Calu3 (cell line): ENCODE measurements around the gene FZR1. TPM values are rescaled to one million over a fixed set of nuclear protein-coding genes. Genes with fewer than 3 reads are reported as not detected.

Experiments
- BruUV-seq: library from RNA; stranded (reverse); fragments of 400-500 nt; replicated peaks from 2 replicates; lab custom pipeline; 2021; lab: Mats Ljungman, UMichigan
- CTCF ChIA-PET: fragments of 300-600 bp; sonication (Branson Sonifier 250); formaldehyde crosslinking; loops from one replicate; lab custom pipeline; 2022; ENCODE audit warnings: antibody characterized with exemption; lab: Charles Lee
- DNase-seq: peaks from one replicate; pipeline ENCODE4 v3.0.0; 2022
- H3K27ac Mint-ChIP-seq: one replicate; pipeline ENCODE4 v1.8.0; 2022; ENCODE audit warnings: mixed read lengths; ENCODE audit not compliant: unreplicated experiment
- H3K27me3 Mint-ChIP-seq: one replicate; pipeline ENCODE4 v1.8.0; 2022; ENCODE audit warnings: mixed read lengths; ENCODE audit not compliant: unreplicated experiment
- H3K36me3 Mint-ChIP-seq: one replicate; pipeline ENCODE4 v1.8.0; 2022; ENCODE audit warnings: mild to moderate bottlenecking, moderate library complexity, mixed read lengths; ENCODE audit not compliant: insufficient read depth, unreplicated experiment
- H3K4me1 Mint-ChIP-seq: one replicate; pipeline ENCODE4 v1.8.0; 2022; ENCODE audit warnings: mild to moderate bottlenecking, low read depth, mixed read lengths; ENCODE audit not compliant: unreplicated experiment
- H3K4me3 Mint-ChIP-seq: one replicate; pipeline ENCODE4 v1.8.0; 2022; ENCODE audit warnings: mild to moderate bottlenecking, low read depth, moderate library complexity, mixed read lengths; ENCODE audit not compliant: unreplicated experiment
- H3K9me3 Mint-ChIP-seq: one replicate; pipeline ENCODE4 v1.8.0; 2022; ENCODE audit warnings: low read depth, mixed read lengths; ENCODE audit not compliant: unreplicated experiment
- intact Hi-C: fragments of 100-400 bp; cut with micrococcal nuclease; formaldehyde crosslinking; loops from one replicate; pipeline ENCODE4 v1.10.0; 2022; ENCODE audit not compliant: unreplicated experiment
- total RNA-seq: library from RNA; stranded (reverse); gene quantifications from 2 replicates; pipeline ENCODE4 v1.2.3, GENCODE V29; 2022
- TF ChIP-seq, protein P1 (sequence below): fragments of 200-600 bp; IDR thresholded peaks from one replicate; pipeline ENCODE4 v1.8.0; 2022; ENCODE audit warnings: antibody characterized with exemption; ENCODE audit not compliant: unreplicated experiment

Gene FZR1
- total RNA-seq, 1 experiment from 2014 or later: 33.1 TPM

DNA sequence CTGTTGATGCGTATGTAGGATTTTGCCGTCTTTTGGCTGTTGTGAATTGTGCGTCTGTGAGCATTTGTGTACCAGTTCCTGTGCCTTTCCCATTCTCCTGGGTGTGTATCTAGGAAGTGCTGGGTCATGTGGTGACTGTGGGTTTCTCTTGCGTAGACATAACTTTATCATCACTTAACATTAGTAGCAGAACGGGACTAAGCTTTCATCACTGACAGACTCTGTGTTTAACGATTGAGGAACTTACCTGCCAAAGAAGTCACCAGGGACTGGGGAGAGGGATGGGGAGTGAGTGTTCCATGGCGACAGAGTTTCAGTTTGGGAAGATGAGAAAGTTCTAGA, 15.0 kb downstream of the FZR1 start:
- Mint-ChIP-seq H3K4me3 (no peak overlapping the region), H3K27ac (no peak overlapping the region), H3K4me1 (no peaks in the 10 kb centered on the region), H3K9me3 (no peaks in the 10 kb centered on the region), H3K36me3 (peaks cover 19% of the 10 kb centered on the region), H3K27me3 (no peaks in the 10 kb centered on the region)
- no TSS peak for BruUV-seq
- intact Hi-C loops: no loop called here
- DNase-seq: no peak
- CTCF ChIA-PET: no interaction called here
- TF ChIP-seq, protein P1, sequence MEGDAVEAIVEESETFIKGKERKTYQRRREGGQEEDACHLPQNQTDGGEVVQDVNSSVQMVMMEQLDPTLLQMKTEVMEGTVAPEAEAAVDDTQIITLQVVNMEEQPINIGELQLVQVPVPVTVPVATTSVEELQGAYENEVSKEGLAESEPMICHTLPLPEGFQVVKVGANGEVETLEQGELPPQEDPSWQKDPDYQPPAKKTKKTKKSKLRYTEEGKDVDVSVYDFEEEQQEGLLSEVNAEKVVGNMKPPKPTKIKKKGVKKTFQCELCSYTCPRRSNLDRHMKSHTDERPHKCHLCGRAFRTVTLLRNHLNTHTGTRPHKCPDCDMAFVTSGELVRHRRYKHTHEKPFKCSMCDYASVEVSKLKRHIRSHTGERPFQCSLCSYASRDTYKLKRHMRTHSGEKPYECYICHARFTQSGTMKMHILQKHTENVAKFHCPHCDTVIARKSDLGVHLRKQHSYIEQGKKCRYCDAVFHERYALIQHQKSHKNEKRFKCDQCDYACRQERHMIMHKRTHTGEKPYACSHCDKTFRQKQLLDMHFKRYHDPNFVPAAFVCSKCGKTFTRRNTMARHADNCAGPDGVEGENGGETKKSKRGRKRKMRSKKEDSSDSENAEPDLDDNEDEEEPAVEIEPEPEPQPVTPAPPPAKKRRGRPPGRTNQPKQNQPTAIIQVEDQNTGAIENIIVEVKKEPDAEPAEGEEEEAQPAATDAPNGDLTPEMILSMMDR: no peak

DNA sequence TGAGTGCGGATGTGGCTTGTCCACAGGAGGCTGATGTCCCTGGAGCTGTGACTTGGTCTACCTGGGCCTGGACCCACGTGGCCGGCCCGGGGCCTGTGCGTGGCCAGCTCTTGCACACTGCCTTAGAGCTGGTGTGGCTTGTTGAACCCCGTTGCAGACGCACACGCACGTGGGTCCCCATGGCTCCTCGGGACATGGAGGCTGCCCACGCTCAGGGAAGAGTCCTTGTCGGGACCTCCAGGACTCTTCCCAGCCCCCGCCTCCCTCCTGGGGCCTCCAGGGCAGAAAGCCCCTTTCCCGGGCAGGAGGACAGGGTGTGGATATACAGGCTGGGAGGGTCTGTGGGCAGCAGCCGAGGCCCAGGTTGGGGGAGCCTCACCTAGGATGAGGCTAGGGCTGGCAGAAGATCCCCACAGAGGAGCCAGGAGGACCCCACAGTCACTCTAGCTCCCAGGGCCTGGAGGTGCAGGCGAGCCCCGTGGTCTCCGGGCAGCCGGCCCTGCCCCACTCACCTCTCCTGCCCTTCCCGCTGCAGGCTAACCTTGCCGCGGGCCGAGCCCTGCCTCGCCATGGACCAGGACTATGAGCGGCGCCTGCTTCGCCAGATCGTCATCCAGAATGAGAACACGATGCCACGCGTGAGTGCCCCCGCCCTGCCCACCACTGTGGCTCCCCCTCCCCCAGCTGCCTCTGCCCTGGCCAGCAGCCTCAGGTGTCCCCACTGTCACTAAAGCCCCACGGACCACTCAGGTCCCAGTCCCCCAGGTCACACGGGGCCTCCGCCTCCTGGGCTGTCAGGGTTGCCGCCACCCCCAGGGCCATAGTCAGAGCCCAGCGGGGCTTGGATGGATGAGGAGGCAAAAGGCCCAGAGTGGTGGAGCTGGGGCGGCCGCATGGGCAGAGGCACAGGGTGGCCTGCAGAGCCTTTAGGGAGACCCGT, 16.6 kb downstream of the FZR1 start:
- Mint-ChIP-seq H3K4me1 (no peaks in the 10 kb centered on the region), H3K27me3 (no peaks in the 10 kb centered on the region), H3K9me3 (no peaks in the 10 kb centered on the region), H3K27ac (no peak overlapping the region), H3K36me3 (peaks cover 19% of the 10 kb centered on the region), H3K4me3 (no peak overlapping the region)
- CTCF ChIA-PET: interaction anchor here (1.0 kb wide), 1 partner anchor 22 kb away, joined by 3 read pairs; no protein-coding TSS in a partner anchor
- no peak for DNase-seq
- intact Hi-C loops: no loop called here
- TF ChIP-seq, protein P1: no peak
- no TSS peak for BruUV-seq

DNA sequence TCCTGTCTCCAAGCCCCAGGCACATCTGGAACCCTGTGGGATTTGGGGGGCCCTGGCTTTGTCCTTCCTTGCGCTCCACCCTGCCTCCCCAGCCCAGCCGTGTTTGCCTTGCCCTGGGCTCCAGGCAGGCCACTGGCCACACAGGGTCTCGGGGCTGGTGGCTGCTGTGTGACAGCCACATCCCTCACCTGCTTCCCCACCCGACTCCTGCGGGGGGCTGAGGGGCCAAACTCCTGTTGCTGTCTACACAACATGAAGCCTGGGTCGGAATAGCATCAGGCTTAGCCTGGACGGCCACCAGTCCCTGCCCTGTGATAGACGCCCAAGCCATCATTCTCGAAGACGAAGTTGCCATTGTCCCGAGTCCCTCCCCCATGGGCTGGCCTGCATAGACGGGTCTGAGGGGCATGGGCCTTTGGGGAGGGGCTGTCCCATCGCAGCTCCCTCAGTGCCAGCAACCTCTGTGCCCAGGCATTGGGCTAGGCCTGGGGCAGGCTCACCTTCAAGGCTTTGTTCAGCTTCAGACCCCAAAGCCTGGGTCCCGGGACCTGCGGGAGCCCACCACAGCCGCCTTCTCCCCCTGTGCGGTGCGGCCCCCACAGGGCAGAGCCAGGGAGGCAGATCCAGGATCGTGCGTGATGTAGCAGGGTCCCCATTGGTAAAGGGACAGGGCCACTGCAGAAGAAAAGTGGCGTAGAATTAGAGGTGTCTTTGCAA, 17.4 kb downstream of the FZR1 start:
- no TSS peak for BruUV-seq
- H3K4me1 Mint-ChIP-seq: no peaks in the 10 kb centered on the region
- CTCF ChIA-PET: no interaction called here
- intact Hi-C loops: no loop called here
- H3K27me3 Mint-ChIP-seq: no peaks in the 10 kb centered on the region
- TF ChIP-seq, protein P1: no peak
- H3K36me3 Mint-ChIP-seq: peaks cover 19% of the 10 kb centered on the region
- H3K9me3 Mint-ChIP-seq: no peaks in the 10 kb centered on the region
- no peak overlapping the region for H3K4me3 Mint-ChIP-seq
- no peak overlapping the region for H3K27ac Mint-ChIP-seq
- no peak for DNase-seq

DNA sequence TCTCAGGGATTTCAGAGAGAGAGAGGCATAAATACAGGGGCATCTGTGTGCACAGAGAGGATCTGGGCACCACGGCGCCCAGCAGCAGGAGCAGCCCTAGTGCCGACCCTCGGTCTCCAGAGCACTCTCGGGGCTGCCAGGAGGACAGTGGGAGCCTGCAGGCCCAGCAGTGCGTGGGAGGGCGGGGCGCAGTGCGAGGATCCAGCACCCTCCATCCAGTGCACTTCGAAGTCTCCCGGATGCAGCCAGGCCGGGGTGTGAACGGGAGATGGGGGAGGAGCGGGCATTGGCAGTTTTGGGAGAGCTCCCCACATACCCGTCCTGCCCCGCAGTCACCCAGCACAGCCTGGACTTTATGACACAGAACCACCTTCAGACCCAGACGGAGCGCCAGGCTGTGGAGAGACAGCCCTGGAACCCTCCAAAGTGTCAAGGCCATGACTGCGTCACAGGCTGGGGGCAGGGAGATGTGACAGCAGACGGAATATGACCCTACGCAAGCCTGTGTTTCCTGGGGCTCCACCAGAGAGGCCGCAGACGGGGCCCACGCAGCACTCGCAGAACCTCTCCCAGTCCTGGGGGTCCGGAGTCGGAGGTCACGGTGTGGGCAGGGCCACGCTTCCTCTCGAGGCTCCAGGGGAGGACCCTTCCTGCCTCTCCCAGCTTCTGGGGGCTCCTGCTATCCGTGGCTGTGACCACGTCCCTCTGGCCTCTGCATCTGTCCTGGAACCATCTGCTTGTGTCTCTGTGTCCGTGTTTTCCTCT, 18.1 kb downstream of the FZR1 start:
- no peak overlapping the region for H3K4me3 Mint-ChIP-seq
- TF ChIP-seq, protein P1: no peak
- H3K27ac Mint-ChIP-seq: no peak overlapping the region
- CTCF ChIA-PET: no interaction called here
- intact Hi-C loops: no loop called here
- DNase-seq: no peak
- H3K4me1 Mint-ChIP-seq: no peaks in the 10 kb centered on the region
- no peaks in the 10 kb centered on the region for H3K27me3 Mint-ChIP-seq
- peaks cover 19% of the 10 kb centered on the region for H3K36me3 Mint-ChIP-seq
- H3K9me3 Mint-ChIP-seq: no peaks in the 10 kb centered on the region
- no TSS peak for BruUV-seq
